Vagina (tissue), 2 donors: Measurements from ENCODE around the gene CHRNA7. TPM values are rescaled to one million over a fixed set of nuclear protein-coding genes. Genes with fewer than 3 reads are reported as not detected.
"Not testable (repeated sequence)": the region's sequence is repeated elsewhere in the genome, so short reads cannot be mapped to it uniquely, and the experiment has no call there.

Experiments used
- DNase-seq, 2 donors: peaks; one replicate each; pipeline ENCODE4 v3.0.0-alpha.2; 2017; ENCODE audit errors: extremely low spot score in 2 of 2
- H3K27ac ChIP-seq: fragments of 200-600 bp; sonication (generic); one replicate; pipeline ENCODE4 v1.5.1; 2019
- H3K27me3 ChIP-seq: fragments of 200-600 bp; sonication (generic); one replicate; pipeline ENCODE4 v1.5.1; 2019
- H3K36me3 ChIP-seq, 2 donors: fragments of 200-600 bp; sonication (generic); one replicate each; pipeline ENCODE4 v1.5.1; 2017 to 2019
- H3K4me1 ChIP-seq: fragments of 200-600 bp; sonication (generic); one replicate; pipeline ENCODE4 v1.5.1; 2019
- H3K4me3 ChIP-seq, 2 donors: fragments of 200-600 bp; sonication (generic); 1 replicate in 1 of 2; 2 replicates in 1 of 2; pipeline ENCODE4 v1.5.1; 2016 to 2019
- H3K9me3 ChIP-seq: fragments of 200-600 bp; sonication (generic); one replicate; pipeline ENCODE4 v1.5.1; 2019
- POLR2A ChIP-seq, 2 donors: fragments of 450-650 bp; IDR thresholded peaks; one replicate each; pipeline ENCODE4 v1.6.1; 2017; ENCODE audit warnings: antibody characterized with exemption in 2 of 2, mild to moderate bottlenecking in 2 of 2, moderate library complexity in 2 of 2
- POLR2AphosphoS5 ChIP-seq, 2 donors: sonication (generic); formaldehyde crosslinking; IDR thresholded peaks; one replicate each; pipeline ENCODE4 v1.9.0; 2017; ENCODE audit warnings: antibody characterized with exemption in 2 of 2, mild to moderate bottlenecking in 2 of 2, low read depth in 1 of 2; ENCODE audit not compliant: insufficient read depth in 1 of 2
- intact Hi-C: fragments of 100-400 bp; cut with DNase I; formaldehyde crosslinking; loops from one replicate; pipeline ENCODE4 v1.15.1; 2023
- total RNA-seq: library from RNA; depleted of rRNA; stranded (reverse); fragments of >200 nt; gene quantifications from one replicate; pipeline ENCODE4 v1.2.3, GENCODE V29; 2016
- TF ChIP-seq, protein P1 (sequence below), 3 experiments: fragments of 450-650 bp in 2 of 3; fragments of 200-600 bp in 1 of 3; sonication (generic) in 1 of 3; IDR thresholded peaks; one replicate each; pipeline ENCODE4 v1.5.1; 2017 to 2019; ENCODE audit warnings: antibody characterized with exemption in 3 of 3, mild to moderate bottlenecking in 2 of 3, moderate library complexity in 2 of 3

The CHRNA7 gene
- total RNA-seq, 1 donor from 2014 or later: 10.1 TPM

DNA sequence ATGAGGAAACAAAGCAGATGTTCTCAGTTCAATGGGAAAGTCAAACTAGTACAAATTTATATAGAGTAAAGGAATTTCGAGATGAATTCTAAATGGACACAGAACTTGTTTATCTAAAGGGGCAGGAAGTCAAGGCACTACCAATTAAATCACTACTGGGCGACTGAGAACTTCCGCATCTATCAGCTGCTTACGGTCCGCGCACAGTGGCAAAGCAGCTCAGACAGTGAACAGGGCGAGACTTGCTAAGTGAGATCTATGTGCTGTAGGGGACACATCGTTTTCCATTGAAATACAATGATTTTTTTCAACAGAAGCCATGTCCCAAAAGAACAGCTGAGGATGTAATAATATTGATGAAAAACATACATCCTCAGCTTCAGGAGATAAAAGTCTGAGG is 105.0 kb downstream of the CHRNA7 start:
- H3K4me3 ChIP-seq: no peak overlapping the region
- TF ChIP-seq POLR2AphosphoS5 (IDR thresholded peaks at IDR 0.05; ENCODE audit: insufficient read depth in 1 of 2, low read depth in 1 of 2) (no peak), POLR2A (IDR thresholded peaks at IDR 0.05) (no peak)
- TF ChIP-seq, protein P1, sequence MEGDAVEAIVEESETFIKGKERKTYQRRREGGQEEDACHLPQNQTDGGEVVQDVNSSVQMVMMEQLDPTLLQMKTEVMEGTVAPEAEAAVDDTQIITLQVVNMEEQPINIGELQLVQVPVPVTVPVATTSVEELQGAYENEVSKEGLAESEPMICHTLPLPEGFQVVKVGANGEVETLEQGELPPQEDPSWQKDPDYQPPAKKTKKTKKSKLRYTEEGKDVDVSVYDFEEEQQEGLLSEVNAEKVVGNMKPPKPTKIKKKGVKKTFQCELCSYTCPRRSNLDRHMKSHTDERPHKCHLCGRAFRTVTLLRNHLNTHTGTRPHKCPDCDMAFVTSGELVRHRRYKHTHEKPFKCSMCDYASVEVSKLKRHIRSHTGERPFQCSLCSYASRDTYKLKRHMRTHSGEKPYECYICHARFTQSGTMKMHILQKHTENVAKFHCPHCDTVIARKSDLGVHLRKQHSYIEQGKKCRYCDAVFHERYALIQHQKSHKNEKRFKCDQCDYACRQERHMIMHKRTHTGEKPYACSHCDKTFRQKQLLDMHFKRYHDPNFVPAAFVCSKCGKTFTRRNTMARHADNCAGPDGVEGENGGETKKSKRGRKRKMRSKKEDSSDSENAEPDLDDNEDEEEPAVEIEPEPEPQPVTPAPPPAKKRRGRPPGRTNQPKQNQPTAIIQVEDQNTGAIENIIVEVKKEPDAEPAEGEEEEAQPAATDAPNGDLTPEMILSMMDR (IDR thresholded peaks at IDR 0.05): no peak
- no peaks in the 10 kb centered on the region for H3K27me3 ChIP-seq
- DNase-seq: no peak
- no peaks in the 10 kb centered on the region for H3K9me3 ChIP-seq
- no peaks in the 10 kb centered on the region for H3K4me1 ChIP-seq
- H3K36me3 ChIP-seq: no peaks in the 10 kb centered on the region
- intact Hi-C loops: no loop called here
- no peak overlapping the region for H3K27ac ChIP-seq

- H3K4me3 ChIP-seq, H3K36me3 ChIP-seq, H3K9me3 ChIP-seq, H3K27ac ChIP-seq, DNase-seq, H3K27me3 ChIP-seq, intact Hi-C loops, H3K4me1 ChIP-seq: not testable (repeated sequence)
Measured at GRCh38 chr15:32145512-32145911, 115.2 kb downstream of the CHRNA7 start.

DNA sequence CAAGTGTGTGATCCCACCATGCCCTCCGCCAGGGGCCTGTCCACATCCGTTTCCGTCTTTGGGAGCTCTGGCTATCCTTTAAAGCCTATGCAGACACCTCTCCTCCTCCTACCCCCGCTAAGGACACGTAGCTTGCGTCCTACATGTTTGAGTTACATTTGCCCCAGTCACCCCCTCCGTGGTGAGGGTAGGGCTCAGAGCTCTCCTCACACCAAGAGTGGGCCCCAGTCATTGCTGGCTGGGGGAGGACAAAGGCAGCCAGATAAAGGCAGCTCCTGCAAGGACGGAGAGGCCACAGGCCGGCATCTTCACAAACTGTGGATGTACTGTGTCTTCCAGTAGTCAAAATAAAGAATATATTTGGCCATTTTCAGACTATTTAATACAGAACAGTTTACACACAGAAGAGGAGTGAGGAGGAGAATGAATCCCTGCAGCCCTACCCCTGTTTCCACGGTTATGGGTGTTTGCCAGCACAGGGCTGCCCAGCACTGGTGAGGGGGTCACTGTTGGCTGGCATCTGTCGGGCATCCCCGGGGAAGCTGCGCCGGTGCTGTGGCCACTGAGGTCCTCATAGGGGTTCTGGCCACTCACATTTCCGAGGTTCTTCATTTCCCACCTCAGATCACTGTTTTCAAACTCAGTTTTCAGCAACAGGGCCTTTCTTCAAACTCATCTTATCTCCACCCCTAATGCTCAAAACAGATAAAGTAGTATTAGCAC is 118.7 kb downstream of the CHRNA7 start:
- intact Hi-C loops: no loop called here
- TF ChIP-seq POLR2AphosphoS5 (IDR thresholded peaks at IDR 0.05; ENCODE audit: insufficient read depth in 1 of 2, low read depth in 1 of 2) (no peak), POLR2A (IDR thresholded peaks at IDR 0.05) (no peak)
- TF ChIP-seq, protein P1 (IDR thresholded peaks at IDR 0.05): no peak
- H3K27ac ChIP-seq: no peak overlapping the region
- H3K27me3 ChIP-seq: no peaks in the 10 kb centered on the region
- H3K4me1 ChIP-seq: no peaks in the 10 kb centered on the region
- H3K9me3 ChIP-seq: no peaks in the 10 kb centered on the region
- H3K4me3 ChIP-seq: no peak overlapping the region
- no peaks in the 10 kb centered on the region for H3K36me3 ChIP-seq
- no peak for DNase-seq

GRCh38 chr15:32152574-32152973 is 122.3 kb downstream of the CHRNA7 start:
- H3K27me3 ChIP-seq: no peaks in the 10 kb centered on the region
- H3K4me1 ChIP-seq: no peaks in the 10 kb centered on the region
- no peak for DNase-seq
- H3K4me3 ChIP-seq: no peak overlapping the region
- no peak overlapping the region for H3K27ac ChIP-seq
- TF ChIP-seq POLR2A (IDR thresholded peaks at IDR 0.05): no peak
- TF ChIP-seq, protein P1 (IDR thresholded peaks at IDR 0.05): no peak
- TF ChIP-seq POLR2AphosphoS5 (IDR thresholded peaks at IDR 0.05; ENCODE audit: insufficient read depth in 1 of 2, low read depth in 1 of 2): no peak
- no peaks in the 10 kb centered on the region for H3K9me3 ChIP-seq
- intact Hi-C loops: no loop called here
- no peaks in the 10 kb centered on the region for H3K36me3 ChIP-seq

DNA sequence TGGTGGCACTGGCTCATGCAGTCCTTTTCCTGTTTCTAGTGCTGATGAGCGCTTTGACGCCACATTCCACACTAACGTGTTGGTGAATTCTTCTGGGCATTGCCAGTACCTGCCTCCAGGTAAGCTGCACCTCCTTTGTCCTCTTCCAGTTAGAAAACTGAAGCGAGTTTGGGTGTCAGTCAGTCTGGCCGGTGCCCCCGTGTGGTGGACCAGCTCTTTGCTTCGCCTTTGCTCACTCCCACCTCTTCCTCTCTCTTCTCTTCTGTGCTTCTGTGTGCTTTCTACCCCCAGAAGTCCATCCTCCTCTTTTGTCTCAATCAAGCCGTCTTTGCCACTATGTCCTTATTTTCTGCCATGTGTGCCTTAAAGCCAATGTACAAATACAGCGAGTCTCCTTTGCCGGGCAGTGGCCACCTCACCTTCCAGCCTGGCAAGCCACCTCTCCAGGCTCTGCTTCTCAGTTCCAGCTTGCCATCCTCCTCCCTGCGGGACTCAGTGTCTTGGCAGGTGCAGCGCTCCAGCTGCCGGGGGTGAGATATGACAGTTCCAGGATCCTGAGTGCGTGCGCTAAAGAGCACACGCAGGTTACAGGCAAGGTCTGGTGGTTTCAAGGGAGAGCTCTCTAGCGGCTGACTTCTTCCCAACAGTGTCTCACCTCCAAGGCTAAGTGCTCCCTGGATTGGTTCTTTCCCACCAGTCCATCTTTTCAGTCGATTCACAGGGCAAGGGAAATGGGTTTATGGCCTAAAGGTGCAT is 123.7 kb downstream of the CHRNA7 start:
- H3K36me3 ChIP-seq, H3K4me1 ChIP-seq, H3K27me3 ChIP-seq, intact Hi-C loops, DNase-seq, H3K9me3 ChIP-seq, H3K4me3 ChIP-seq, H3K27ac ChIP-seq: not testable (repeated sequence)

DNA sequence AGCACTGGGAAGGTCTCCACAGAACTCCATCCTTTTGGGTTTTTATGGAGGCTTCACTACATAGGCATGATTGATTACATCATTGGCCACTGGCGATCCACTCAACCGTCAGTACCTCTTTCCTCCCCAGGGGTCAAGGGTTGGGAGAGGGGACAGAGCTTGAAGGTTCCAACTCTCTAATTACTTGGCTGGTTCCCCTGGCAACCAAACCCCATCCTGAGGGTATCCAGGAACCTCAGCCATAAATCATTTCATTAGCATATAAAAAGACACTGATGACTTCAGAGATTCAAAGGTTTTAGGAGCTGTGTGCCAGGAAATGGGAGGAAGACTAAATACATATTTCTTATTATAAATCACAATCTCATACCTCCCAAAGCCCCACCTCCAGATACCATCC is 131.8 kb downstream of the CHRNA7 start:
- intact Hi-C loops, H3K4me3 ChIP-seq, H3K27ac ChIP-seq, H3K9me3 ChIP-seq, H3K27me3 ChIP-seq, H3K36me3 ChIP-seq, DNase-seq, H3K4me1 ChIP-seq: not testable (repeated sequence)

DNA sequence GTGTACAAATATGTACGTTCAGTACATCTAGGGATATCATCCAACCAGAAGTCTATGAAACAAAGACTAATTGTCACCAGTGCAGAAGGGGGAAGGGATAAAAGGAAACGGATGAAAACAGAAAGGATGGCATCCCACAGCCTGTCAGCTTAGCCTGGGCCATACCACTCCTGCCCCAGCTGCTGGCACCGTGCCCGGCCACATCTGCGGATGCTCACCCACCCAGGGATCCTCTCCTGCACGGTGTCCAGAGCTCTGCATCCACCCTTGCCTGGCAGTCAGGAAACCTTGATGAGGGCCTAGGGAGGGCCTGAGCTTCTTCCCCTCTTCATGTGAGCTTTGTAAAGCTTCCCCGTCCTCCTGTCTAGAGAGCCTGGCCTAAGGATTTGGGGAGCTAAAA is 133.8 kb downstream of the CHRNA7 start:
- H3K36me3 ChIP-seq, H3K4me1 ChIP-seq, H3K4me3 ChIP-seq, intact Hi-C loops, H3K27ac ChIP-seq, DNase-seq, H3K9me3 ChIP-seq, H3K27me3 ChIP-seq: not testable (repeated sequence)

DNA sequence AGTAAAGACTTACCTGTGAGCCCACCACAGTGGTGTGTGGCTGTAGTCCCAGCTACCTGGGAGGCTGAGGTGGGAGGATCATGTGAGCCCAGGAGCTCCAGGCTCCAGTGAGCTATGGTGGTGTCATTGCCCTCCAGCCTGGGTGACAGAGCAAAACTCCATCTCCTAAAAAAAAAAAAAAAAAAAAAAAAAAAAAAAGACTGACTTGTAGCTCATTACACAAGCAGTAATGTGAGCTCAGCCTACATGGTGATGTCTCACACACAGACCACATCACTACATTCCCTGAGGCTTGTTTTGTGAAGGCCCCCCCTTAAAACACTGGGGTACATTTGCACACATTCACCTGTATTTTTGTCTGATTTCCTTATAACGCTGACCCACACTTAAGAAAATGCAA is 134.4 kb downstream of the CHRNA7 start:
- H3K27ac ChIP-seq: not testable (repeated sequence)

GRCh38 chr15:32165775-32166174 is 135.5 kb downstream of the CHRNA7 start:
- H3K4me1 ChIP-seq, H3K27ac ChIP-seq, H3K9me3 ChIP-seq, H3K36me3 ChIP-seq, H3K4me3 ChIP-seq, H3K27me3 ChIP-seq, intact Hi-C loops, DNase-seq: not testable (repeated sequence)

More for the DNA sequence above, 134.4 kb downstream of the CHRNA7 start:
- H3K27me3 ChIP-seq, H3K4me3 ChIP-seq, H3K9me3 ChIP-seq, intact Hi-C loops, DNase-seq, H3K4me1 ChIP-seq, H3K36me3 ChIP-seq: not testable (repeated sequence)

DNA sequence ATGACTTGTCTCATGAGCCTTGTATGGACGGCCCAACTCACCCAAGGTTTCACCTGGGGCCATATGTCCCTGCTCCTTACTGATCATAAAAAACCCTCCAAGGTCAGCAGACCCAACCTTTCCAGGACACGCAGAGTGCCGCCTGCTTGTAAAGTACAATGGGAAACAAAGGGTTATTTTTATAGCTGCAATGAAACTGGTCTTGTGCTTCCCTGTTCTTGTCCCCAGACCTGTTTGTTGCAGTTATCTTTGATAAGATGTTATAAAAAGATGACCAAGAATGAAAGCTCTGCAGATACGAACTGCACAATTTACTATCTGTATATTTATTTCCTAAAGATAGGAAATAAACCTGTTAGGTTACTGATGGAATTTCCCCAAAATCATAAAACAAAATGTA is 136.0 kb downstream of the CHRNA7 start:
- H3K36me3 ChIP-seq, H3K9me3 ChIP-seq, H3K27me3 ChIP-seq, H3K27ac ChIP-seq, H3K4me3 ChIP-seq, H3K4me1 ChIP-seq, DNase-seq, intact Hi-C loops: not testable (repeated sequence)
